AG08395 (cell line): ENCODE measurements around the gene EPHB1.
"Not testable (repeated sequence)": the region's sequence is repeated elsewhere in the genome, so short reads cannot be mapped to it uniquely, and the experiment has no call there.

Experiments used
- DNase-seq: peaks from one replicate; pipeline ENCODE4 v3.0.0; 2012; ENCODE audit warnings: mixed read lengths, low spot score

EPHB1 gene

DNA sequence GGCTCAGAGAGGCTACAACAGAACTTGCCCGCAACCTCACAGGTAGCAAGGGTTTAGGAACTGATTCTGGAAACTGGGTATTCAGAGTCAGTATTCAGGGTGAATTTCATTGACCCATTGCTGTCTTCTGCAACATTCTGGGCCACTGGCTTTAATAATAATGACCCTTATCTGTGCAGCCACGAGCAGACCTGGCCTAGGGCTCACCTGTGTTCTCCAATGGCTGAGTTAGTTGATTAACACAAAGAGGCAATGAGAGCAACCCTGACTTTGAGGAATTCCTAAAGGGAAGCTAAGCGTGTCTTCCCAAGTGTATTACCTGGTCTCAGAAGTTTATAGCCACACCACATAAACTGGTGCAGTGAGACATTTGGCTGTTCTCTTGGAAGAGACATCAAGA, 289.9 kb downstream of the EPHB1 start:
- DNase-seq, result no peak

DNA sequence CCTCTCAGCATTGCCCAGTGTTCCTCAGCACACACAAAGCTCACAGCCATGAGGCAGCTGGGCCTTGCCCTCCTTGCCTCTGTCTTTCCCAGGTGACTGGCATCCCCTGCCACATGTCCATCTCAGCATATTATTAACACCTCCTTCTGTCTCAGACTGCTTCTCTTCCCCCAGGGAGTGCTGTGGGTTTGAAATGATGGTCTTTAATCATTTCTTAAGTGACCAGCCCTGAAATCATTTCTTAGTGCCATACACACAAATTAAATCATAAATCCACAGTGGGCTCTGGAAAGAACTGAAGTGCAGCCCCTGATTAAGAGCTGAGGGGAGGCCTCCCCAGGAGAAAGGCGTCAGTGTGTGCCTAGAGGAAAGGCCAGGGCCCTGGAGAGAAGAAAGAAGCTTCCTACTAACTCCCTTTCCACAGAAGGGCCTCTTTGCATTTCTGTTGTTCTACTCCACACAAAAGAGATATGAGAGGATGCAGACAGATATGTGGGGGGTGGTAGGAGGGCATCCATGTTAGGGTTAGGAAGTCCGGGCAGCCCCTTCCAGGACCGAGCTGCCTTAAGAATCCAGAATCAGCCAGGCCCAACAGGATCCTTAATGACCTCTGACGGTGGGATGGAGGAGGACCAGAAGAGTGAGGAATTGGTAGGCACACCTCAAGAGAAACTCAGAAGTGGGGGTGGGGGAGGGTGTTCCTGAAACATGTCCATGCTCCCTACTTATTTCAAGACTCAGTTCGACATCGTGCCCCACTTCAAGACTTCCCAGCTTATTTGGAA, 290.8 kb downstream of the EPHB1 start:
- DNase-seq, result no peak

DNA sequence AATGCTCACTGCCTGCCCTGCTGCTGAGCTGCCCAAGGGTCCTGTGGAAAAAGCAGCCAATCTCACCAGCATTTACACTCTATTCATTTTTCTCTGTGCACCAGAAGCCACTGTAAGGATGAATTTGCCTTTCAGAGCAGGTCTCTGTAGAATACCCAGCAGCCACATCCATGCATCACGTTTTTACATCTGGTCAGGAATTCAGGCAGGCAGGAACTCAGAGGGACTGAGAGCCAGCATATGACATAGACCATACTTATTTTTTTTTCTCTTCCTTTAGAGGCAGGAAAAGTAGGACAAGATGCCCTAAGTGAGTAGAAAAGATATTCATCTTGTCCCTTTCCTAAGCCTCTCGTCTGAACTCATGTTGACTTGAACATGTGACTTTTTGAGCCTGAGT, 292.7 kb downstream of the EPHB1 start:
- no peak for DNase-seq

DNA sequence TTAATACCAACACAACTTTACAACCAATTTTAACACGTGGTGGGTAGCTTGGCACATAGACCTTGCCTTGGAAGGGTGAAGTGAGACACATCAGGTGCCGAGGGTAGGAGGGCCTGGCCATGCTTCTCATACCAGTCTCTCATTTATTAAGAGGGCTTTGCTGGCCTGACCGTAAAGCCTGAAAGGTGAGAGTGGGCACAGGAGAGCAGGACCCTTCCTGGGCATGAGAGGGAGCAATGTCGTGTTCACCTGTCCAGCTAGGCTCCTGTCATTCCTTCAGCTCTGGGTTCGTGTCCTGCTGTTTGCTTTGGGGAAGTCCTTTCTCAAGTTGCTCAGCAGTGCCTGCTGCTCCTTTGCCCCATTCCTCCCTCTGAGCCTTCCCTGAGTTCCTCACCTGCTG, 294.4 kb downstream of the EPHB1 start:
- DNase-seq, result no peak

DNA sequence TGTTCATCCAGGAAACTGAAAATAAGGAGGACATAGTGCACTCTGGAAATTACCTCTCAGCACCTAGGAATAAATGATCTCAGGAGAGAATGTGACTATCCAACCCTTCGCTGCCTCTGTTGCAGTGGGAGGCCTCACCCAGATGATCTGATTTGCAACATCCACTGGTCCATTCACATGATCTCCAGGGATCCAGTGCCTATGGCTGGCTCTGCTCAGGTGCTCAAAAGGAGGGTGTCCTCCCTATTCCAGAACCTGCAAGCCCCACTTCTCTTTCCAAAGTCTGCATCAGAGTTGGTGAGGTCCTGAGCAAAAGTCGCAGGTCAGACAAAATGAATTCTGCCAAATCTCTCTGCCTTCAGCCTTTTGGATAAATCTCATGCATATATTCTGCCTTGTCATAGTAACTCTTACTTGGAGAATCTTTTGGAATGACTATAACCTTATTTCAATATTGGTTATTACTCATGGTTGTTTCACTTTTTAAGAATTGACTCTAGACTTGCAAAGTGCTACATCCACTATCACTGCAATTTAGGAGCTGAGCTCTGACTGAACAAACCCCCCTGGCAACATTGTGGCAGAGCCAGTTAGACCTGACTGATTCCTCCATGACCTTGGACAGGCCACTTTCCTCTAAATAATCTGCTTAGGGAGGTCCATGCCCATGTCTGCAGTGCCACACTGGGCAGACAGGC, 295.1 kb downstream of the EPHB1 start:
- DNase-seq, result no peak

DNA sequence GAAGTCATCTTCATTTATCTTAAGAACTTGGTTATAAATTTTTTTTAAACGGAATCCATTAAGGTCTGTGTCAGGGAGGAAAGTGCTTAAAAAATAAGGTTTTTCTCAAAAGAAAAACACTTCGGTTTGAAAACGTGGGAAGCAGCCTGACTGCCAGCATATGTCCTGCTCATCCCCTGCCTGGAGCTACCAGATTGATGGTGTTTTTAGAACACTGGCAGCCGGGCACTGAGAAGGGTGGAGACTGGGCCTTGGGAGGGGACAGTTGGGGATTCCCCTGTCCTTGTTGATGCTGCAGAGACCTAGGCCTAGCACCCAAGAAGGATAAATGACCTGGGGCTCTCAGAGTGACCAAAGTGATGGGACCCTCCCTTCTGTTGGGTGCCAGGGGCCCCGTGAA, 296.9 kb downstream of the EPHB1 start:
- no peak for DNase-seq

DNA sequence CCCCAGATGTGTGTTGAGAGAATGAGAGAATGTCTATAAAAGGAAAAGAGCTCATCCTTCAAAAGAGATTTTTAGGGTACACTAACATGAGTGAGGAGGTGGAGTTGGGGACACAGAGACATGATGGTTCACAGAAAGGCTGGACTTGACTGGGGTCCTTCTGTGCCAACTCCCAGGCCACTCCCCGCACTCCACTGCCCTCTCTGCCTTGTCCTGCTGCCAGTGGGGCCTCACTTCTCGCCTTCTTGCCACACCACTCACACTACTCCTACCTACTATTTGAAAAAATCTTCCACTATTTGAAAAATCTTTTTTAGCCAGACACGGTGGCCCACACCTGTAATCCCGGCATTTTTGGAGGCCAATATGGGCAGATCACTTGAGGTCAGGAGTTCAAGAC, 298.1 kb downstream of the EPHB1 start:
- no peak for DNase-seq

DNA sequence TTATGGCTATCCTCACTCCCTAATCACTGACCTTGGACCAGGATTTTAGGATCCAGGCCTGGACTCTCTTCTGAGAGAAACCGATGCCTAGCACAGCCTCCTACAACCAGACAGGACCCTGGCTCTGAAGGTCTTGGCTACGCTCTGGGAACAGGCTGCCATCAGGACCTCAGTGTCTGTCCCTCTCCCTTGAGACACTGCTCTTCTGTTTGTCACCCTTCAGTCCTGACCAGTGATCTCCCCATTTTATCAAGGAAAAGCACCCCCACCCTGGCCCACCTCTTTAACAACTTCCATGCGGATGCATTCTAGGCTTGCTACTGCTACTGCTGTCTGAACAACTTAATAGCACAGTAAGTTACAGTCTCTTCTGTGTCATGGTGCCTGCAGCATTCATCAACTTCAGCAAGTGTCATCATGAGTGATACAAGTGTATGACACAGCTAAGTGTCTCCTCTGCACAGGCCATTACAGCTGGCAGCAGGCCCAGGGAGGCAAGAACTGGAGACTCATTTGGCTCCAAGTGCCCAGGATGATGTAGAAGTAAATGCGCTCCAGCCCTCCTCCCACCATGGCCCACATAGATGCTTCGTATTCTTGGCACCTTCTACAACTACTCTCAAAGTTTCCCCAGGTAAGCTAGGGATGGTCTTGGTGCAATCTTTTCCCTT, 302.4 kb downstream of the EPHB1 start:
- DNase-seq, result no peak

DNA sequence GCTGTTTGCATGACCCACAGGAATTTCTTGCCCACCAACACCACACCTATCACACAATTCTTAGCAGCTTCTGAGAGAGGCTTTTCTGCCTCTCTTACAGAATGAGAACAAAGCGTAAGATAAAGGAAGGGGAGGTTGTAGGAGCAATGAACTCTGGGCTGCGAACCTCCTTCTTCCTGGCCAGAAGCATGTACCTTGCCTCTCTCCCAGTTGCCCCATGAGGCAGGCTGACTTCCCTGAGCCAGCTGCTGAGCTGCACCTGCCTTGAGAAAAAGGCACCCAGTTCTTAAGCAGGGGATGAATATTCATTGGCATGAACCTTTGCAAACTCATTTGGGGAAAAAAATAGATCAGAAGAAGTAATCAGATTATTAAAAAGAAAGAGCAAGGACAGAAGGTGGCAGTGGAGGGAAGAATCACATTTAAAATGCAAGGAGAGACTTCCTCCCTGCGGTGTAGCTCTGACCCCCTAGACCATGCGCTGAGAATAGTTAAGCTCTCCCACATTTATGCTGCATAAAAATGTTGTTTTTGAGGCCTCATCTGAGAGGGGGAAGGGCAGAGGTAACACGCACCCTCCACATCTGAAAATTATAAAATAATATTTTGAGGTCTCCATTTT, 304.8 kb downstream of the EPHB1 start:
- no peak for DNase-seq

DNA sequence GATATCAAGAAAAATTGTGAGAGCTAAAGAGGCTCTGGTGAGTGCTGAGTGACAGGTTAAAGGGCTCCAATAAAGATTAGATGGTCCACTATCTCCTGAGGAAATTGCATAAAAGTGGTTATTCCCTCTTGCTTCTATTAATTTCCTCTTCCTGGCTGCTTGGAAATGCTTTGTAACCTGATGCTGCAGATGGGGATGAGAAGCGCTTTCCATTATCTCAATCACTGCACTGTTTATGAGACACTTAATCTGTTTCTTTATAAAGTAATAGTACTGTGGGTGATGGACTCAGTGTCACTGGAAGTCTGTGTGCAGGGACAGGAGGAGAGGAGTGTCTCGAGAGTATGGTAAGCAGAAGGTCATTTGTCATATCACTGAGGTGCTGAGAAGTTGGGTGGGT, 305.3 kb downstream of the EPHB1 start:
- no peak for DNase-seq

DNA sequence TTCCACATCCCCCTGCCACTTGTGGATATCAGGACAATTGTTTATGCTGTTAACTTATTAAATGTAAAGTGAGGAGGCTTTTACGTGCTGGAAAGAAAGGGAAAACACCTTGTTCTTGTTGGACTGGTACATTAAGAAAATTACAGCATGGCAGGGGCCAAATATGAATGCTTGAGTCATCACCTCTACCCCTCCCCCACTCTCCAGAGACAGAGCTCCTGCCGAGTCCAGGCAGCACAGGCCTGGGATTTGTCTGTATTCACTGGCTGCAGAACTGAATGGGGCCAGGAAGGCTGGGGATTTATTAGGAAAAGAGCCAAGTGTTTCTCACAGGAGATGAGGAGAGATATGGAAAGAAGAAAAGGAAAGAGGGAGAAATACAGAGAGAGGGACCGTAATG, 308.9 kb downstream of the EPHB1 start:
- no peak for DNase-seq

DNA sequence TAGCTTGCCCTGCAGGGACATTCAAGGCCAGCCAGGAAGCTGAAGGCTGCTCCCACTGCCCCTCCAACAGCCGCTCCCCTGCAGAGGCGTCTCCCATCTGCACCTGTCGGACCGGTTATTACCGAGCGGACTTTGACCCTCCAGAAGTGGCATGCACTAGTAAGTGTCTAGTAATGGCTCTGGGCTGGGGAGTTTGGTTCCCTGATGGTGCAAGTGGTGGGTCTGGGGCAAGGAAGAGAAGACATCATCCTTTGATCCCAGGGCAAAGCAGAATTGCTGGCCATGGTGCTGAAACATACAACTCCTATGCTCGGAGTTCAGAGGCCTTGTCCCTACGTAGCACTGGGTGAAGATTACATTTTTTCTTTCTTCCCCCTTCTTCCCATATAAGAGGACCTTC, 311.4 kb downstream of the EPHB1 start:
- DNase-seq, result peak; percentile 53

DNA sequence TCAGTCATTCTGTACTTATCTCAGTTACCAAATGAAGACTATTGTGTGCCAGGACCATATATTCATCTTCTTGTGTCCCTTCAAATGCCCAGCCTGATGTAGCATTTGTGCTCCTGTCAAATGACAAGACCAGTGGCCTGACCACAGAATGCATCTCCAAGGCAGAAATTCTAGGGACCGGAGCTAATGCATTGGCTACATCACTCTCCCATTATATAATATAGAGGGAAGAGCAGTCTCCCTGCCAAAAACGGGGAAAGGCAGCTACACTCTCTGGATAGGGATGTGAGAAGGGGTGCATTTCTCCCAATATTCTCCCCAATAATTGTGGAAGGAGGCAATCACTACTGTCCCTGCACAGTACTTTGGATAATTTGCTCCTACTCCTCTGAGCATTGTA, 312.0 kb downstream of the EPHB1 start:
- DNase-seq, result no peak

DNA sequence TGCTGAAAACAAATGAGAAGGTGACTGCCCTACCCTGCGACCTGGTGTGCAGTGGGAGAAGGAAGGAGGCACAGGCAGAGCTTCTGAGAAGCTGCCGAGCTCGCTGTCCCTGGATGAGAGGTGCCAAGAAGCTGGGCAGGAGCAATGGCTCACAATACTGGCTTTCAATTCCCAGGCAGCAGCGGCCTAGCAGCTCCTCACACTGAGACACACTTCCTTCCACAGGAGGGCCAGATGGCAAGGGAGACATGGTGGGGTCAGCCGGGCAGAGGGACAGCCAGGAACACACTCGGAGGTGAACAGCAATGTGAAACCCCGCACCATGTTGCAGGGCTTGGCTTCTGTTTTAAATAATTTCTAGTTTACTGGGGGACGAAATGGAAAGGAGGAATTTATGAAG, 314.6 kb downstream of the EPHB1 start:
- no peak for DNase-seq

DNA sequence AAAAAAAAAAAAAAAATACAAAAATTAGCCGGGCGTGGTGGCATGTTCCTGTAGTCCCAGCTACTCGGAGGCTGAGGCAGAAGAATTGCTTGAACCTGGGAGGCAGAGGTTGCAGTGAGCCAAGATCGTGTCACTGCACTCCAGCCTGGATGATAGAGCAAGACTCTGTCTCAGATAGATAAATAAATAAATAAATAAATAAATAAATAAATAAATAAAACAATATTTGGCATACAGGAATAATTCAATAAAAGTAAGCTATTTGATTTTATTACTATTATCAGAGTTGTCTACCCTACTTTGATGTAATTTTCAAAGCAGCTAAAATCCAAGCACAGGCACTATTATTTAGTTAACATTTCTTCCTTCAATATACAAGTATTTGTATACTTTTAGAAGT, 319.5 kb downstream of the EPHB1 start:
- DNase-seq, result not testable (repeated sequence)

DNA sequence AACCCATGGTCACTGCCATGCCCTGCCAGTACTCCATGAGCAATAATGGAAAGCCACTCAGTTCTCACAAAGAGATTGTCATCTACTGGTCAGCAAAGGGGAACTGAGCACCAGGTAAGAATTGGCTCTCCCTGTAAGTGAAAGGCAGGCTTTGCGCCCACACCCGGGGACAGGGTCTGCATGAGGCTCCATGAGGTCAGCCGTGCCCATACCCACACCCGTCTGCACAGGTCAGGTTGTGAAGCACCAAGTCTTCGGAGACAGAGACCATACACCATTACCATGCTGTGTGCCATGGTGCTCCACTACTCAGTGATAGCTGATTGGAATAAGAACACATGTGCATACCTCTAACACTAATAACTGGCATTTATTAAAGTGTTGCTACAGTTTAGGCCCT, 322.9 kb downstream of the EPHB1 start:
- no peak for DNase-seq

DNA sequence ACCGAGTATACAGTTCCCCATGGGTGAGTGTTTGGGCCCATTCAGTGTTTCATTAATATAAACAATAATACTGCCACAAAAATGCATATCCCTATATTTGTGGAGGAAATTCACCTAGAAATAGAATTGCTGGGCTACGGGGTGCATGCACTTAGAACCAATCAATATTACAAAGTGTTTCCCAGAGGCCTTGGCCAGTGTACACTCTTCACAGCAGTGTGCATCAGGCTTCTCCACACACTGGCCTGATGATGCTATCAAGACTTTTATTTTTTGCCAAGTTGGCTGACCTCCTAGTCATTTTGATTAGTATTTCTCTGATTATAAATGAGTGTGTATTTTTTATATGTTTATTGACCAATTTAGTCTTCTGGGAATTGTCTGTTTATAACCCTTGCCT, 323.7 kb downstream of the EPHB1 start:
- no peak for DNase-seq

DNA sequence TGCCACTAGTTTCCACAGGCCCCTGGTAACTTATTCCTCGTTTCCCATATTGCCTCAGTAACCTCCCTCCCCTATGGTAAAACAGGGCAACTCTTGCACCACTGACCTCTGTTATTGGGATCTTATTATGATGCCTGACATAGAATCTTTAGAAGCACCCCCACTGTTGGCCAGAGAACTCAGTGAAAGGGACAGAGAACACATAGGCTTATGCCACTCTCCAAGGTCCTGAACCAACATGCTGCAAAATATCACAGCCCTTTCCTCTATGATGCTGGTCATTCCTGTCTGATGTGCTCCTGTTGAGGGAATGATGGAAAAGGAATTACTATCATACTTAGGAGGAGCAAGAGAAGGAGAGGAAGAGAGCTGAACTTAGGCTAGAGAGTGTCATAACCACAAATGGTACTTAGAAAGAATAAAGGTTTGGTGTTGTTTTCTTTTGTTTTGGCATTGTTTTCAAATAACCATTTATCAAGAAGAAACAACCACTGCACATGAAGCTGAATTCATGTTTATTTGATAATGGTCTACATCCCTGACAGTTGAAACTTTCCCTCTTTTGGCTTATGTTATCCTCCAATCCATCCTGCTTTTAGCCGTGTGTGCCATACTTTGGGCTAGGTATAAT, 330.2 kb downstream of the EPHB1 start:
- DNase-seq, result peak; percentile 70

DNA sequence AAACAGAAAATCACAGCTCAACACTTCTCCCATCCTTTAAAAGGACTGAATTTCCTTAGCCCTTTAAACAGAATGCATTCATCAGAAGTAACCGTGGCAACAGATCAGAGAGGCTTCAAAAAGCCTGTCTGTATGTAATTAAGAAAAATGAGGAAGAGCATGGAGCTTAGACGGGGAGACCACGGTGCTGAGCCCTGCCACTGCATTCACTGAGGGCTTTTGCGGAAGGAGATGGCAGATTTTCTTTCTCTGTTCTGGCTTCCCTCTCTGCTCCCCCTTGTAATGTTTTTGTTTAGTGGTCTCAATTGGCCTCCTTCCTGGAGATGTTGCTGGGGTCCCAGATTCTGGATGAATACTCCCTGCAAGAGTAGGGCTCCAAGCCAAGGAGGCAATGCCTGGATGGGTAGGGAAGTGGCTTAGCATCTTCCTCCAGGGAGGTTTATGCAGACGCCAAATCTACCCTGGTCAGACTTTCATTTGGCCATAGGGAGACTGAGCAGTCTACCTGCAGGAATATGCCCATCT, 332.9 kb downstream of the EPHB1 start:
- DNase-seq, result no peak

DNA sequence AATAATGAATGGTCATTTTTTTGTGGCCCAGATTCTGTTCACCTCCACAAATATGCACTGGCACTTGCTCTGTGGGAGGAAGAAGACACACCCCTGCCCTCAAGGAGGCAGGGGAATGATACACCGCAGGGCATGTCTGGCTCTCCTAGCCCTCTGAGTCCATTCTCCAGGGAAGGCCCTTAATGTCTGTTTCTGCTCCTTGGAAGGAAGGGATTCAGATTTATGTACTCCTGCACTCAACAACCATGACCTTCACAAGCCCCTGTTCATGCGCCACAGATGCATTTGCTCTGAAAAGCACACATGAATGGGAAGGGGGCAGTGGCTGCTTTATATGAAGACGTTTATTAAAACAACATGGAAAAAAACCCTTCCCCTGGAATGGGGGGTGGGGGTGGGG, 333.8 kb downstream of the EPHB1 start:
- no peak for DNase-seq

DNA sequence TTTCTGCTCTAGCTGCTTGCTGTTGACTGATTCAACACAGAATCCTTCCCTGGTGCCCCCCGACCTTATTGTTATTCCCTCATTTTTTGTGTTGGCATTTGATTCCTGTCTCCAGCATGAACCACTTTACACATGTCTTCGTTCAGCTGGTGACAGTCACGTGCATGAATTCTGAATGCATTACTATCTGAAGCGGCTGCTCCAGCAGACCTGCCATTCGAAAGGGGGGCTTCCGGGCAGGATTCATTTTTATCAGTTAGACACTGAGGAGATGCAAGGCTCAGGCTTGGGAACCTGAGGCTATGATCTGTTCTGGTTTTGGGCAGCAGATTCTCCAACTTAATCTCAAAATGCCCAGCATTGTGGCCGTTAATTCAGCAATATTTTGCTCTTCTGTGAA, 336.2 kb downstream of the EPHB1 start:
- DNase-seq, result no peak
